ENCODE results near the gene HPF1. TPM values are rescaled to one million over a fixed set of nuclear protein-coding genes. Genes with fewer than 3 reads are reported as not detected.

HPF1 gene
- polyA plus RNA-seq, 3 donors = 10.2 to 29.9 (median 25.1) TPM

DNA sequence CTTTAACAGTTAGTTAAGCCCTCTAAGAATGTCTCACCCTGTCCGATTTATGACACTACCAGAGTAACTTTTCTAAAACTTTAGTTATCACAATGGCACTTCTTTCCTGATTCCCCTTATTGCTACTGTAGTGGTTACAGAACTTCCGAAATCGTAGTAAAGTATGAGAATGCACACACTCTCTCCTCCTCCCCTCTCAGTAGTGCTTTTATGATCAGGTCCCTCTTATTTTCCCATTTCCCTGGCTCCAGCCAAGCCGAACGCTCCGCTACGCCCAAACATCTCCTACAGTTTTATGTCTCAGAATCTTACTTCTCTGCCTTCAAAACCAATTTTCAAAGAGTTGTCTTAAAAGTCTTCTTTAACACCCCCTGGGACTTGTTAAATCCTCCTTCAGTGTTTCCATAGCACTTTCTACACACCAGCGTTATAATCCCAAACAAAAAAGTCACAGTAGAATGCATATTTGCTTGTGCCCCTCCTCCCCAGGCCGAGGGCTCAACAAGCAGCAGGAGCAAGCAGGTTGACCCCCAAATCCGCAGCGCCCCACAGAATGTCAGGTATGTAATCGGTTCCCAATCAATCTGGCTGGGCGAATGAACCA is 671 bp downstream of the HPF1 start:
- Histone ChIP-seq H2AFZ (ENCODE audit: insufficient read depth, low read depth, low read length, poor library complexity, severe bottlenecking) (peak overlapping the region; percentile 89), H3K4me1 (ENCODE audit: control insufficient read depth in 1 of 2, insufficient read depth in 2 of 2, low read length in 2 of 2) (peaks cover 14 to 17% of the 10 kb centered on the region in 2 donors), H3K9ac (ENCODE audit: insufficient read depth, low read length, poor library complexity, severe bottlenecking) (peak overlapping the region; percentile 74), H3K27me3 (ENCODE audit: control insufficient read depth in 2 of 2, insufficient read depth in 2 of 2, low read length in 2 of 2) (no peaks in the 10 kb centered on the region), H3K27ac (ENCODE audit: low read depth in 1 of 2, low read length in 2 of 2) (peak overlapping the region; percentile 2 to 71), H3K9me3 (replicated peaks in 1 of 2; ENCODE audit: control insufficient read depth in 1 of 2, insufficient read depth in 1 of 2, low read length in 2 of 2) (no peaks in the 10 kb centered on the region), H3K4me2 (replicated peaks; ENCODE audit: extremely low read depth, low read length, poor library complexity, severe bottlenecking) (peak overlapping the region; percentile 97), H3K36me3 (replicated peaks in 1 of 2; ENCODE audit: control insufficient read depth in 1 of 2, insufficient read depth in 2 of 2, low read length in 2 of 2) (peaks cover 7 to 17% of the 10 kb centered on the region in 2 donors), H4K20me1 (ENCODE audit: insufficient read depth, low read length) (no peaks in the 10 kb centered on the region), H3K79me2 (ENCODE audit: insufficient read depth, low read length) (peaks cover 24% of the 10 kb centered on the region), H3K4me3 (replicated peaks in 1 of 3; ENCODE audit: low read depth in 2 of 3, low read length in 3 of 3) (peak overlapping the region; percentile 62 to 90 (median 86))
- peaks cover 3 to 4% (median 4%) of the 10 kb centered on the region in 3 donors for H3K27me3 Mint-ChIP-seq (ENCODE audit: low read depth in 3 of 3)
- TF ChIP-seq, protein P1, sequence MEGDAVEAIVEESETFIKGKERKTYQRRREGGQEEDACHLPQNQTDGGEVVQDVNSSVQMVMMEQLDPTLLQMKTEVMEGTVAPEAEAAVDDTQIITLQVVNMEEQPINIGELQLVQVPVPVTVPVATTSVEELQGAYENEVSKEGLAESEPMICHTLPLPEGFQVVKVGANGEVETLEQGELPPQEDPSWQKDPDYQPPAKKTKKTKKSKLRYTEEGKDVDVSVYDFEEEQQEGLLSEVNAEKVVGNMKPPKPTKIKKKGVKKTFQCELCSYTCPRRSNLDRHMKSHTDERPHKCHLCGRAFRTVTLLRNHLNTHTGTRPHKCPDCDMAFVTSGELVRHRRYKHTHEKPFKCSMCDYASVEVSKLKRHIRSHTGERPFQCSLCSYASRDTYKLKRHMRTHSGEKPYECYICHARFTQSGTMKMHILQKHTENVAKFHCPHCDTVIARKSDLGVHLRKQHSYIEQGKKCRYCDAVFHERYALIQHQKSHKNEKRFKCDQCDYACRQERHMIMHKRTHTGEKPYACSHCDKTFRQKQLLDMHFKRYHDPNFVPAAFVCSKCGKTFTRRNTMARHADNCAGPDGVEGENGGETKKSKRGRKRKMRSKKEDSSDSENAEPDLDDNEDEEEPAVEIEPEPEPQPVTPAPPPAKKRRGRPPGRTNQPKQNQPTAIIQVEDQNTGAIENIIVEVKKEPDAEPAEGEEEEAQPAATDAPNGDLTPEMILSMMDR (IDR thresholded peaks at IDR 0.05) = no peak
- H3K9me3 Mint-ChIP-seq = peaks cover 0 to 2% (median 0%) of the 10 kb centered on the region in 7 donors
- peak overlapping the region; percentile 92 to 94 for H3K4me3 Mint-ChIP-seq
- no peak for DNase-seq
- intact Hi-C loops (cut with micrococcal nuclease) = loop anchor here in 1 of 2 donors (5.0 kb wide), 2 partner anchors 135 to 270 kb away; partner anchors contain the start of genes CLCN3 and MFAP3L
- H3K4me1 Mint-ChIP-seq = peaks cover 23% of the 10 kb centered on the region
- peak overlapping the region; percentile 16 to 81 (median 74) for H3K27ac Mint-ChIP-seq
- WGBS (ENCODE audit: insufficient coverage) = 0% methylated on average over 9 of the region's 13 CpGs
- H3K36me3 Mint-ChIP-seq = peaks cover 9 to 14% of the 10 kb centered on the region in 2 donors

DNA sequence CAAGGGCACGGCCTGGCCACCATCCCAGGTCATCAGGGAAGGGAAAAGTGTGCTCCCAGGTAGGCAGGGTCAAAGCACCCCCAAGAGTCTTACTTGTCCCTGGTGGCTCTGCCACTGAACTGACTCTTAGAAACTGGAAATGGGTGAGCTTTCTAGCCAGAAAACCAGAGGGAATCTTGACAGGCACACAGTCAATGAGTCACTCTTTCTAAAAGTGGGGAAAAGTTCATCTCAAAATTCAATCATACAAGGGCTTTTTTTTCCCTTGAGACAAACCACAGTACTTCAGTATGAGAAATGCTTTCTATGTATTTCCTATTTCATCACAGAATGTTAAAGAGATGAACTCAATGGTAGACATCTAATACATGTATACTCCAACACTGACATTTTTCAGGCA is 12.5 kb downstream of the HPF1 start:
- WGBS (ENCODE audit: insufficient coverage) = 100% methylated on average over 1 of the region's 1 CpG
- TF ChIP-seq, protein P1 (IDR thresholded peaks at IDR 0.05) = no peak
- no peaks in the 10 kb centered on the region for H3K9me3 Mint-ChIP-seq
- no peaks in the 10 kb centered on the region for H3K9me3 ChIP-seq (replicated peaks in 1 of 2; ENCODE audit: control insufficient read depth in 1 of 2, insufficient read depth in 1 of 2, low read length in 2 of 2)
- H3K4me3 ChIP-seq (replicated peaks in 1 of 3; ENCODE audit: low read depth in 2 of 3, low read length in 3 of 3) = no peak overlapping the region
- peaks cover 28 to 71% of the 10 kb centered on the region in 2 donors for H3K36me3 ChIP-seq (replicated peaks in 1 of 2; ENCODE audit: control insufficient read depth in 1 of 2, insufficient read depth in 2 of 2, low read length in 2 of 2)
- H2AFZ ChIP-seq (ENCODE audit: insufficient read depth, low read depth, low read length, poor library complexity, severe bottlenecking) = no peak overlapping the region
- H3K27ac ChIP-seq (ENCODE audit: low read depth in 1 of 2, low read length in 2 of 2) = no peak overlapping the region
- H3K4me3 Mint-ChIP-seq = no peak overlapping the region
- H4K20me1 ChIP-seq (ENCODE audit: insufficient read depth, low read length) = no peaks in the 10 kb centered on the region
- intact Hi-C loops (cut with micrococcal nuclease) = no loop called here
- H3K27ac Mint-ChIP-seq = no peak overlapping the region
- no peak overlapping the region for H3K9ac ChIP-seq (ENCODE audit: insufficient read depth, low read length, poor library complexity, severe bottlenecking)
- DNase-seq = no peak
- no peaks in the 10 kb centered on the region for H3K4me1 Mint-ChIP-seq
- no peaks in the 10 kb centered on the region for H3K79me2 ChIP-seq (ENCODE audit: insufficient read depth, low read length)
- no peaks in the 10 kb centered on the region for H3K27me3 ChIP-seq (ENCODE audit: control insufficient read depth in 2 of 2, insufficient read depth in 2 of 2, low read length in 2 of 2)
- no peaks in the 10 kb centered on the region for H3K4me1 ChIP-seq (ENCODE audit: control insufficient read depth in 1 of 2, insufficient read depth in 2 of 2, low read length in 2 of 2)
- H3K36me3 Mint-ChIP-seq = peaks cover 47 to 57% of the 10 kb centered on the region in 2 donors
- H3K4me2 ChIP-seq (replicated peaks; ENCODE audit: extremely low read depth, low read length, poor library complexity, severe bottlenecking) = no peak overlapping the region
- H3K27me3 Mint-ChIP-seq (ENCODE audit: low read depth in 3 of 3) = no peaks in the 10 kb centered on the region
